Measurements from ENCODE around the gene SH3BP5L. TPM values are rescaled to one million over a fixed set of nuclear protein-coding genes. Genes with fewer than 3 reads are reported as not detected.

Gene SH3BP5L
- total and polyA plus RNA-seq, 2 of the 8 experiments (the other 6 are each of a cell fraction or from before 2014, with no cell fraction given), result 20.2 to 28.4 TPM

GRCh38 chr1:248816042-248816851 is 9.5 kb downstream of the SH3BP5L start:
- Histone ChIP-seq H3K4me3 (ENCODE audit: extremely low read depth in 1 of 4, insufficient read depth in 2 of 4, low read depth in 3 of 4, low read length in 4 of 4) (no peak overlapping the region), H3K79me1 (ENCODE audit: low read depth, low read length) (peaks cover 12% of the 10 kb centered on the region; the same call in 1 of the 2 replicates), H3K36me3 (ENCODE audit: control insufficient read depth in 2 of 4, insufficient read depth in 4 of 4, low read length in 3 of 4) (peaks cover 13 to 36% (median 24%) of the 10 kb centered on the region in 4 experiments), H2BK5ac (ENCODE audit: low read depth, low read length) (no peak overlapping the region), H3K27me3 (replicated peaks in 1 of 4; ENCODE audit: control insufficient read depth in 3 of 4, extremely low read depth in 1 of 4, insufficient read depth in 3 of 4, low read length in 3 of 4) (no peaks in the 10 kb centered on the region), H3K18ac (ENCODE audit: extremely low read depth, low read length) (no peak overlapping the region), H3K56ac (replicated peaks; ENCODE audit: insufficient read length, low read depth, low read length) (no peak overlapping the region), H3K23ac (ENCODE audit: insufficient read length) (no peak overlapping the region), H3K9me3 (ENCODE audit: insufficient read depth in 2 of 2, low read depth in 1 of 2, low read length in 1 of 2) (no peaks in the 10 kb centered on the region), H4K8ac (ENCODE audit: extremely low read depth, insufficient read depth, low read length) (no peak overlapping the region), H2AFZ (ENCODE audit: low read length) (no peak overlapping the region), H4K20me1 (replicated peaks in 1 of 2; ENCODE audit: control insufficient read depth in 1 of 2, insufficient read depth in 2 of 2, low read length in 2 of 2) (peaks cover 0 to 7% of the 10 kb centered on the region in 2 experiments), H2BK20ac (ENCODE audit: low read length) (no peak overlapping the region), H2BK12ac (ENCODE audit: low read depth, low read length) (no peak overlapping the region), H3K23me2 (ENCODE audit: low read depth, low read length) (no peaks in the 10 kb centered on the region), H3K79me2 (ENCODE audit: control insufficient read depth in 1 of 2, insufficient read depth in 2 of 2, low read length in 2 of 2) (peaks cover 0 to 26% of the 10 kb centered on the region in 2 experiments; a peak in 2 of 4 replicates), H3K14ac (ENCODE audit: insufficient read length) (no peak overlapping the region), H3K9ac (replicated peaks in 1 of 4; ENCODE audit: extremely low read depth in 1 of 4, low read depth in 3 of 4, low read length in 3 of 4) (no peak overlapping the region), H2AK5ac (ENCODE audit: low read depth, low read length) (no peak overlapping the region), H4K5ac (ENCODE audit: insufficient read length, low read depth, low read length) (no peak overlapping the region), H3K27ac (ENCODE audit: low read depth, low read length) (no peak overlapping the region), H3K4me2 (ENCODE audit: insufficient read depth in 1 of 2, low read depth in 2 of 2, low read length in 2 of 2) (no peak overlapping the region), H3K4ac (replicated peaks; ENCODE audit: insufficient read length, low read depth, low read length) (no peak overlapping the region), H2BK15ac (ENCODE audit: low read length) (no peak overlapping the region), H3K4me1 (replicated peaks in 1 of 4; ENCODE audit: control insufficient read depth in 3 of 4, insufficient read depth in 4 of 4, low read length in 3 of 4) (peaks cover 0 to 5% (median 2%) of the 10 kb centered on the region in 4 experiments; a peak in 4 of 7 replicates), H4K91ac (replicated peaks; ENCODE audit: insufficient read length, low read length) (no peak overlapping the region), H2BK120ac (replicated peaks; ENCODE audit: low read depth, low read length) (no peak overlapping the region)
- FAIRE-seq (no peak), DNase-seq (ENCODE audit: low read depth in 1 of 2, low spot score in 2 of 2) (no peak)
- TF ChIP-seq KDM4A (IDR thresholded peaks at IDR 0.05; ENCODE audit: low read depth, low read length, severe bottlenecking) (no peak), RFX5 (IDR thresholded peaks at IDR 0.05; ENCODE audit: borderline replicate concordance, low read depth, low read length) (no peak), NRF1 (IDR thresholded peaks at IDR 0.05; ENCODE audit: low read depth, low read length) (no peak), TCF12 (IDR thresholded peaks at IDR 0.05; ENCODE audit: low read depth, low read length) (no peak)
- CTCF ChIA-PET (ENCODE audit: partially characterized antibody), result interaction anchor here (1.0 to 1.4 kb wide), 2 partner anchors 9 to 10 kb away, joined by 3 to 4 read pairs; no protein-coding TSS in a partner anchor
- 94% methylated on average over 13 of the region's 13 CpGs; no CpG with 5 or more reads in 1 of the 2 experiments for WGBS, 2 experiments (ENCODE audit: extremely low coverage in 1 of 2, insufficient coverage in 1 of 2, insufficient read length in 1 of 2, insufficient replicate concordance in 2 of 2, low coverage in 1 of 2, low lambda C conversion rate in 2 of 2, missing lambda C conversion rate in 1 of 2)
- POLR2A ChIA-PET (ENCODE audit: partially characterized antibody), result interaction anchor here (0.9 kb wide), 1 partner anchor 9 kb away, joined by 4 read pairs; no protein-coding TSS in a partner anchor

All from H1 (cell line).